ENCODE results near the gene DPP10.
"Not testable (repeated sequence)": the region's sequence is repeated elsewhere in the genome, so short reads cannot be mapped to it uniquely, and the experiment has no call there.

Gene DPP10

GRCh38 chr2:114962532-114962931 lies 520.1 kb downstream of the DPP10 start:
- DNase-seq (ENCODE audit: low read depth), result no peak

GRCh38 chr2:114968748-114969400 lies 526.4 kb downstream of the DPP10 start:
- no peak for DNase-seq (ENCODE audit: low read depth)

DNA sequence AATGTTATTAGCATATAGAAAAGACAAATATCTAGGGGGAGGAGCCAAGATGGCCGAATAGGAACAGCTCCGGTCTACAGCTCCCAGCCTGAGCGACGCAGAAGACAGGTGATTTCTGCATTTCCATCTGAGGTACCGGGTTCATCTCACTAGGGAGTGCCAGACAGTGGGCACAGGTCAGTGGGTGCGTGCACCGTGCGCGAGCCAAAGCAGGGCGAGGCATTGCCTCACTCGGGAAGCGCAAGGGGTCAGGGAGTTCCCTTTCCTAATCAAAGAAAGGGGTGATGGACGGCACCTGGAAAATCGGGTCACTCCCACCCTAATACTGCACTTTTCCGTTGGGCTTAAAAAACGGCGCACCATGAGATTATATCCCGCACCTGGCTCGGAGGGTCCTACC lies 561.9 kb downstream of the DPP10 start:
- DNase-seq (ENCODE audit: low read depth), result not testable (repeated sequence)

DNA sequence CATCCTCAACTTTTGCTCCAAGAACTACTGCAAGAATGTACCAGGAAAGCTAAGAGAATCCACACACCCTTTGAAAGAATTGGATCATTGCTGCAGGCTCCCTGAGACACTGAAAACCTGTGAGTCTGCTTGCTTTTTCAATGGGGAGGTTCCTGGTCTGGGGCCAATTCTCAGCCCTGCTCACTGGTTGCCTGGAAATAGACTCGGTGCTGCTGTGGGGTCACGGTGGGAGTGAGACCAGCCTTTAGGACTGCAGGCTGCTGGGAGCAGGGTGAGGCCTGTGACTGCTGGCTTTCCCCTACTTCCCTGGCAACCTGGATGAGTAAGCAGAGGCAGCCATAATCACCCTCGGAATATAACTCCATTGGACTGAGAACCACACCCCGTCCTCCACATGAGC lies 569.3 kb downstream of the DPP10 start:
- DNase-seq (ENCODE audit: low read depth), result no peak

GRCh38 chr2:115022013-115022412 lies 579.6 kb downstream of the DPP10 start:
- DNase-seq (ENCODE audit: low read depth), result not testable (repeated sequence)

GRCh38 chr2:115034801-115035200 lies 592.4 kb downstream of the DPP10 start:
- no peak for DNase-seq (ENCODE audit: low read depth)

DNA sequence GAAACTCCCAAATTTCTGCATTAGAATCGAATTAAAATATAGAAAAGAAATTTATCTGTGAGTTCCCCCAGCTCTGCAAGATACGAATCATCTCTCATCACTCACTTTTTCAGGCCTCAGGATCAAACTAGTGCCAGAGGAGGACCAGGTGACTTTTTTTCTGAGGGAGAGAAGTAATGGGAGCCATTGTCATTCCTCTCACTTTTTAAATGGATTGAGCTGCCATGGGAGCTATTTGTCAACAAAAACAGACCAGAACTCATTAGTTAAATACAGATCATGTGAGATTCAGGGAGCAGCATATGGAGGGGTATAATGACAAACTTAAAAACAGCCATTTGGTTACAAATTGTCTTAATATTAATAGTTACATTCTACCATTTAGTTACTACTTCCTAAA lies 594.4 kb downstream of the DPP10 start:
- no peak for DNase-seq (ENCODE audit: low read depth)

DNA sequence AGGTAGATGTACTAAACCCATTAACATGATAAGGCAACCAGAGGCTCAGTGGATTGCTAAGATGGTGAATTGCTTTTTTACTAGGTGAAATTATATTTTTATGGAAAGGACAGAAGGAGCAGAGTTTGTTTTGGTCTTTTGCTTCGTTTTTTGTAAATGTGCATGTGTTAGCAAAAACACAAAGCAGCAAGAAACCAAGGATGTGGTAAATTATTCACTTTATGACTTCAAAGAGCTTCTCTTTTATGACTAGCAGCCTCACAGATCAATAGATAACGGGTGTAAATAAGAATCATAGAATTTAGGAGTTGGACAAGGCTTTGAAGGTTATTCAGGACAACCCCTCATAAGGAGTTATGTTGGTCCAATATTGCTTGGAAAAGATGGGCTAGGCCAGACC lies 615.0 kb downstream of the DPP10 start:
- no peak for DNase-seq (ENCODE audit: low read depth)

- DNase-seq (ENCODE audit: low read depth), result no peak
Observed at GRCh38 chr2:115070002-115070401, 627.6 kb downstream of the DPP10 start.

DNA sequence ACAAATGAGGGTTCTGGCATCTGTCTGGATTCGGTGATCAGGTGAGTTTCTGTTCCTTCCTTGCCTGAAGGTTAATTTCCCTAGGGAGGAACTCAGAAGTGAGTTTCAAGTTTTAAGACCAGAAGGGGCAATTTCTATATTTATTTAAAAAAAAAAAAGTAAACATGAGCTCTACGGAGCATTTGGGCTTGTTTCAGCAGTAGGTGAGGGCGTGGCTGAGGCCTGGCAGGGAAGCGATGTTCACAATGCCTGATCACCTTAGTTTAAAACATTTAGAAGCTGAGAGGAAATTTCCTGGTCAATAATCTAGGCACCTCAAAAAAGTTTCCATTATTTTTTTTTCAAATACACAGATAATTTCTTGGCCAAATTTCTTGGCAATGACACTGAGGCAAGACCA lies 629.1 kb downstream of the DPP10 start:
- DNase-seq (ENCODE audit: low read depth), result no peak

GRCh38 chr2:115075800-115076199 lies 633.4 kb downstream of the DPP10 start:
- no peak for DNase-seq (ENCODE audit: low read depth)

- no peak for DNase-seq (ENCODE audit: low read depth)
Observed at GRCh38 chr2:115077626-115078025, 635.2 kb downstream of the DPP10 start.

- no peak for DNase-seq (ENCODE audit: low read depth)
Observed at GRCh38 chr2:115083225-115083624, 640.8 kb downstream of the DPP10 start.

DNA sequence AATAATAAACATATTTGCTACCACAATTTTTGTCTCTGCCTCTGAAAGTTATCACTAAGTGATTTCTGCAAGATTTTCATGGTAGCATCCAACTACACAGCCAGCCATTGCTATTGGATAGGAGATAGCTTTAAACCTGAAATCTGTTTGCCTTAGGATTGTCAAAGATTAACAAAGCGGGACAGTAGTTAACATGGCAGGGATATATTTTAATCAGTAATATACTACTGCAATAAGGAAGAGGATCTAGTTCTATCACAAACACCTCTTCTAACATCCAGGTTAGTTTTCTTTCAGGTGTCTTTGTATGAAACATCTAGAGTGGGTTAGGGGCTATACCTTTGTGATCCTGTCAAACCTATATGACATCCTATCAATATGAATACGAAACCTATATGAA lies 641.3 kb downstream of the DPP10 start:
- no peak for DNase-seq (ENCODE audit: low read depth)

DNA sequence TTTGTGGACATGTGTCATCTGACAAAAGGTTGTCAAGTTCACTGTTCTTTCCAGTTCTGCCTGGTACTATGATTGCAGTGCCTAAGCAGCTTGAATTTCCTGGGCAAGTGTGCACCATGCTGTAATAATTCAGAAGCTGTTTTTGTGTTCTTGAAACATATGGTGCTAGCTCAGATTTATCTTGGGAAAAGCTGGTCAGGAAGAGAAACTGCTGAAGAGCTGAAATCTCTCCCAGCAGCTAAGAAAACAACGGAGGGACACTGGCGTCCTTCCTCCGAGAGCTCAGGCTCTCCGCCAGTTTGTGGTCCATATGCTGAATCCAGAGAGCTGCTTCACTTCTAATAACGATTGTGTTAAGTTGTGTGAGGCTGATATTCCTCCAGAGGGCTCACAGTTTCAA lies 642.0 kb downstream of the DPP10 start:
- DNase-seq (ENCODE audit: low read depth), result no peak

- not testable (repeated sequence) for DNase-seq (ENCODE audit: low read depth)
Observed at GRCh38 chr2:115086051-115086620, 643.7 kb downstream of the DPP10 start.

- no peak for DNase-seq (ENCODE audit: low read depth)
Observed at GRCh38 chr2:115094441-115094840, 652.0 kb downstream of the DPP10 start.

DNA sequence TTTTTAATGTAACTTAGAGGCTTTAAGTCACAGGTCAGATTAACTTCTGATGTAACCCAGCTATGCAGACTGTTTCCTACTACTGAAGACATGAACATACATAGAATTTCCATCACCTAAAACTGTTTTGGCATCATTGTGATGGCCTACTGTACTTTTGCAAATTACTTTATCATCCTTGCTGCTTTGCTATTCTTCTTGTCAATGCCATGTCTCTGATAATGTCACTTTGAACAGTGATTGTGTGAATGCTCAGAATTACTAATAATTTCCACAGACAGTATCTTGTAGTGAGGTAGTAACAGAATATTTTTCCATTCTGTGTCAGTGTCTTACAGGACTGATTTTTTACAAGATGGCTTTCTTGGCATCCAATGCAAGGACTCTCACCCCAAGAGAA lies 663.5 kb downstream of the DPP10 start:
- DNase-seq (ENCODE audit: low read depth), result no peak

GRCh38 chr2:115115135-115115534 lies 672.7 kb downstream of the DPP10 start:
- no peak for DNase-seq (ENCODE audit: low read depth)

- DNase-seq (ENCODE audit: low read depth), result no peak
Observed at GRCh38 chr2:115118306-115118705, 675.9 kb downstream of the DPP10 start.

GRCh38 chr2:115119086-115119485 lies 676.6 kb downstream of the DPP10 start:
- DNase-seq (ENCODE audit: low read depth), result no peak

- no peak for DNase-seq (ENCODE audit: low read depth)
Observed at GRCh38 chr2:115122701-115123100, 680.3 kb downstream of the DPP10 start.

DNA sequence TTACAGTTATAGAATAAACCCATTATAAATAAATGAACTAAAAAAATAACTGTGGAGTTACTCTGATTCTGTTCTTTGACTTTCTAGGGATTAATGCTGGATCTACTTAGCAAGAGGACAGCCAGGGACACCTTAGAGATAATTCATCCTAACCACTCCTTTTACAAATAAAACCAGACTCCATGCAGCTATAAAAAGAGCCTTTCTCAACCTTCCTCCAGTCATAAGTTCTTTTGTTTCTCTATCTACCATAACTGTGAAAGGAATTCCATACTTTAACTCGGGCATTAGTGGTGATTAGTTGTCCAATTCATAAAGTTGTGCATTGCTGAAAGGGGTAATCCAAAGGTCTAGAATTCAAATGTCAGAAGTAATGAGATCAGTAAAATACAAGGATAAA lies 682.4 kb downstream of the DPP10 start:
- no peak for DNase-seq (ENCODE audit: low read depth)

DNA sequence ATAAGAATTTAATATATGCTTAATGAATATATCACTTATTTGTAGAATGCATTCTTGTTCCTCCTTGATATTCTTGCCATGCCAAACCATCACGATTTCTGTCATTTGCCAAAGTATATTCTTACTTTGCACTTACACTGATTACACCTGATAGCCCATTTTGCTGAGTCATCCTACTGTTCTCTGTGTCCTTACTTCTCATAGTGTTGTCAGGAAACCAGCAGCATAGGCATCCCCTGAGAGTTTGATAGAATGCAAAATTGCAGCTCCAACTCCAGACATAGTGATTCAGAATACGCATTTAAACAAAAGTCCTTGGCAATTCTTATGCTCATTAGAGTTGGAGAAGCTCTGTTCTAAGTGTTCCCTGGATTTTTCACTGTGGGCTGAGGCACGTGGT lies 687.1 kb downstream of the DPP10 start:
- DNase-seq (ENCODE audit: low read depth), result no peak

Measured in stromal cell of bone marrow (primary cell).